22Rv1 (cell line): Measurements from ENCODE around the gene DHTKD1.

Source experiments
- ZFX ChIP-seq: fragments of 450-650 bp; IDR thresholded peaks from 2 replicates; pipeline ENCODE4 v1.6.1; 2017; ENCODE audit warnings: antibody characterized with exemption, borderline replicate concordance
- TF ChIP-seq, protein P1 (sequence below): fragments of 450-650 bp; IDR thresholded peaks from 2 replicates; pipeline ENCODE4 v1.5.1; 2017; ENCODE audit warnings: mild to moderate bottlenecking

DNA sequence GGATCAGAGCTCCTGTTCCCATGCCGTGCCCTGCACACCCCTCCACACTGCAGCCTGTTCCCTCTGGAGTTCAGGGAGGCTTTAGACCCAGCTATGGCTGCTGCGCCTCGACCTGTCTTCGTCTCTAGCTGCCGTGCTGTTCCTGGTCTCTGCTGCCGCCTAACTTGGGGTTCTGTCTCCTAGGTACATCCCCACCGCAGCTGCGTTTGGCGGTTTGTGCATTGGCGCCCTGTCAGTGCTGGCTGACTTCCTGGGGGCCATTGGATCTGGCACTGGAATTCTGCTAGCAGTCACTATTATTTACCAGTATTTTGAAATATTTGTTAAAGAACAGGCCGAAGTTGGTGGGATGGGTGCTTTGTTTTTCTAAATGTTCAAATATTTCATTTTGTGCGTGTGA lies 95.3 kb downstream of the DHTKD1 start:
- TF ChIP-seq, protein P1, sequence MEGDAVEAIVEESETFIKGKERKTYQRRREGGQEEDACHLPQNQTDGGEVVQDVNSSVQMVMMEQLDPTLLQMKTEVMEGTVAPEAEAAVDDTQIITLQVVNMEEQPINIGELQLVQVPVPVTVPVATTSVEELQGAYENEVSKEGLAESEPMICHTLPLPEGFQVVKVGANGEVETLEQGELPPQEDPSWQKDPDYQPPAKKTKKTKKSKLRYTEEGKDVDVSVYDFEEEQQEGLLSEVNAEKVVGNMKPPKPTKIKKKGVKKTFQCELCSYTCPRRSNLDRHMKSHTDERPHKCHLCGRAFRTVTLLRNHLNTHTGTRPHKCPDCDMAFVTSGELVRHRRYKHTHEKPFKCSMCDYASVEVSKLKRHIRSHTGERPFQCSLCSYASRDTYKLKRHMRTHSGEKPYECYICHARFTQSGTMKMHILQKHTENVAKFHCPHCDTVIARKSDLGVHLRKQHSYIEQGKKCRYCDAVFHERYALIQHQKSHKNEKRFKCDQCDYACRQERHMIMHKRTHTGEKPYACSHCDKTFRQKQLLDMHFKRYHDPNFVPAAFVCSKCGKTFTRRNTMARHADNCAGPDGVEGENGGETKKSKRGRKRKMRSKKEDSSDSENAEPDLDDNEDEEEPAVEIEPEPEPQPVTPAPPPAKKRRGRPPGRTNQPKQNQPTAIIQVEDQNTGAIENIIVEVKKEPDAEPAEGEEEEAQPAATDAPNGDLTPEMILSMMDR: no peak
- no peak for TF ChIP-seq ZFX
